SJSA1 (cell line): ENCODE data around the gene CEBPZOS. TPM values are rescaled to one million over a fixed set of nuclear protein-coding genes. Genes with fewer than 3 reads are reported as not detected.
"Not testable (repeated sequence)": the region's sequence is repeated elsewhere in the genome, so short reads cannot be mapped to it uniquely, and the experiment has no call there.

Source experiments
- DNase-seq, 2 experiments: peaks; one replicate each; pipeline ENCODE4 v3.0.0-alpha.2; 2015 to 2020; ENCODE audit warnings: low spot score in 2 of 2, low read depth in 1 of 2
- H3K27ac ChIP-seq: fragments of 250-450 bp; sonication (Bioruptor Pico); 2 replicates; pipeline ENCODE4 v1.5.1; 2020; ENCODE audit warnings: mild to moderate bottlenecking, moderate library complexity
- H3K27me3 ChIP-seq: fragments of 250-450 bp; sonication (Bioruptor Pico); replicated peaks from 2 replicates; pipeline ENCODE4 v1.5.1; 2020; ENCODE audit warnings: mild to moderate bottlenecking, moderate library complexity
- H3K36me3 ChIP-seq: fragments of 250-450 bp; sonication (Bioruptor Pico); 2 replicates; pipeline ENCODE4 v1.5.1; 2020; ENCODE audit warnings: mild to moderate bottlenecking
- H3K4me1 ChIP-seq: fragments of 250-450 bp; sonication (Bioruptor Pico); replicated peaks from 2 replicates; pipeline ENCODE4 v1.6.1; 2021; ENCODE audit warnings: mild to moderate bottlenecking
- H3K4me3 ChIP-seq: fragments of 250-450 bp; sonication (Bioruptor Pico); 2 replicates; pipeline ENCODE4 v1.5.1; 2020; ENCODE audit warnings: mild to moderate bottlenecking
- H3K9me3 ChIP-seq: fragments of 250-450 bp; sonication (Bioruptor Pico); replicated peaks from 2 replicates; pipeline ENCODE4 v1.5.1; 2020; ENCODE audit warnings: mild to moderate bottlenecking
- total RNA-seq: library from RNA; depleted of rRNA; stranded (reverse); fragments of >200 nt; shearing (Covaris generic); gene quantifications from 2 replicates; pipeline ENCODE4 v1.2.3, GENCODE V29; 2014

The CEBPZOS gene
- total RNA-seq, 1 experiment from 2014 or later: 30.8 TPM

DNA sequence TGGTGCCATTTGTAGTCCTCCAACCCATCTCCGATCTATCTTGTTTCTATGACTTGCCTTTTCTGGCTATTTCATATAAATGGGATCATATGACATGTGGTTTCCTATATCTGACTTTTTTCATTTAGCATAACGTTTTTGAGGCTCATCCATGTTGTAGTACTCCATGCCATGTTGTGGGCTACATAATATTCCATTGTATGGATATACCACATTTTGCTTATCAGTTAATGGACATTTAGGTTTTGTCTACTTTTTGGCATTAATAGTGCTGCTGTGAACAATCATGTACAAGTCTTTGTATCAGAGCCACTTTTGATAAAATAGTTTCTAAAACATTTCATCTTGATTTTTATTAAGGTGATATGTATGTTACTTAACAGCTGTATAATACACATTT, 7.4 kb downstream of the CEBPZOS start:
- H3K4me3 ChIP-seq: no peak overlapping the region
- DNase-seq: no peak
- peaks cover 29% of the 10 kb centered on the region for H3K4me1 ChIP-seq
- peaks cover 83% of the 10 kb centered on the region for H3K36me3 ChIP-seq
- peaks cover 3% of the 10 kb centered on the region; the same call in 1 of the 2 replicates for H3K9me3 ChIP-seq
- H3K27me3 ChIP-seq: no peaks in the 10 kb centered on the region
- H3K27ac ChIP-seq: no peak overlapping the region

DNA sequence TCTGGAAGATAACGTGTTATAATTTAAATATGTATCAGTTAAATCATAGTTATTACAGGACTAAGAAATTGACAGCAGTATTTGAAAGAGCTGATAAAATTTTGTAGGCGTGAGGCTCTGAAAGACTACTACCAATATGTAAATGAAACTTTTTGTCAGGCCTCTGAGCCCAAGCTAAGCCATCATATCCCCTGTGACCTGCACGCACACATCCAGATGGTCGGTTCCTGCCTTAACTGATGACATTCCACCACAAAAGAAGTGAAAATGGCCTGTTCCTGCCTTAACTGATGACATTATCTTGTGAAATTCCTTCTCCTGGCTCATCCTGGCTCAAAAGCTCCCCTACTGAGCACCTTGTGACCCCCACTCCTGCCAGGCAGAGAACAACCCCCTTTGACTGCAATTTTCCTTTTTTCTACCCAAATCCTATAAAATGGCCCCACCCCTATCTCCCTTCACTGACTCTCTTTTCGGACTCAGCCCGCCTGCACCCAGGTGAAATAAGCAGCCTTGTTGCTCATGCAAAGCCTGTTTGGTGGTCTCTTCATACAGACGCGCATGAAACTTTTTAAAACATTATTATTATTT, 8.9 kb downstream of the CEBPZOS start:
- H3K4me1 ChIP-seq: peaks cover 20% of the 10 kb centered on the region
- not testable (repeated sequence) for H3K27me3 ChIP-seq, H3K4me3 ChIP-seq, DNase-seq, H3K9me3 ChIP-seq, H3K27ac ChIP-seq
- H3K36me3 ChIP-seq: peaks cover 87% of the 10 kb centered on the region

DNA sequence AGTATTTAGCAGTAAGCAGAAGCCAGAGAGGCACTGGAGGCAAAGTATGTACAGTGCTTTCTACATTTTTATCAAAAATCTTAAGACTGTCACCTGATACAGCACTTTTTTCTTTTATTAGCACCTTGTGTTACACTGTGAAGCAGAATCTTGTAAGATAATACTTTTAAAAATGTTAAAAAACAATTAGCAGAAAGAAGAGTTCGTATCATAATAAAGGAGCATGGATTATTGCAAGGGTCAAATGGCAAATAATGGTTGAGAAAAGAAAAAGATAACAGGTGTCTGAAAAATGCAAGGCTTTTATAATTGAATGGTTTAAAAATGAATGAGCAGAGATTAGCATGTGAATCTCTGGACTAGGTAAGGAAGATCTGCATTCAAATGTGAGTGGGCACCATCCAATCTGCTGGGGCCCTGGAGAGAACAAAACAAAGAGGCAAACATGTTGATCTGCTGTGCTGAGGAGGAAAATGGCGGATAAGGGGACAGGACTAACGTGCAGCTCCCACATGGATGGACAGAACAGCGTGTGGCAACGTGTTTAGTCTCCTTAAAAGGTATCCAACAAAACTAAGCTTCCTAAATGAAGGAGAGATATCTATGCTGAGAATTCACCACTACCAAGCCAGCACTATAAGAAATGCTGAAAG, 9.5 kb downstream of the CEBPZOS start:
- no peak for DNase-seq
- no peaks in the 10 kb centered on the region for H3K27me3 ChIP-seq
- H3K4me1 ChIP-seq: peaks cover 14% of the 10 kb centered on the region
- no peak overlapping the region for H3K27ac ChIP-seq
- H3K4me3 ChIP-seq: no peak overlapping the region
- H3K9me3 ChIP-seq: peaks cover 3% of the 10 kb centered on the region; the same call in 1 of the 2 replicates
- H3K36me3 ChIP-seq: peaks cover 87% of the 10 kb centered on the region

DNA sequence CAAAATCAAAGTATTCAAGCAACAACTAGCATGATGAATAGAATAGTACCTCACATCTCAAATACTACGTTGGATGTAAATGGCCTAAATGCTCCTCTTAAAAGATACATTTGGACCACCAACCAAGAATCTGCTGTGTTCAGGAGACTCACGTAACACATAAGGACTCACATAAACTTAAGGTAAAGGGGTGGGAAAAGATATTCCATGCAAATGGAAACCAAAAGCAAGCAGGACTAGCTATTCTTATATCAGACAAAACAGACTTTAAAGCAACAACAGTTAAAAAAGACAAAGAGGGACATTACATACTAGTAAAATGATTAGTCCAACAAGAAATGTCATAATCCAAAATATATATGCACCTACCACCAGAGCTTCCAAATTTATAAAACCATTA, 10.5 kb downstream of the CEBPZOS start:
- not testable (repeated sequence) for H3K4me3 ChIP-seq, DNase-seq, H3K4me1 ChIP-seq, H3K27ac ChIP-seq, H3K9me3 ChIP-seq, H3K27me3 ChIP-seq
- peaks cover 92% of the 10 kb centered on the region for H3K36me3 ChIP-seq

DNA sequence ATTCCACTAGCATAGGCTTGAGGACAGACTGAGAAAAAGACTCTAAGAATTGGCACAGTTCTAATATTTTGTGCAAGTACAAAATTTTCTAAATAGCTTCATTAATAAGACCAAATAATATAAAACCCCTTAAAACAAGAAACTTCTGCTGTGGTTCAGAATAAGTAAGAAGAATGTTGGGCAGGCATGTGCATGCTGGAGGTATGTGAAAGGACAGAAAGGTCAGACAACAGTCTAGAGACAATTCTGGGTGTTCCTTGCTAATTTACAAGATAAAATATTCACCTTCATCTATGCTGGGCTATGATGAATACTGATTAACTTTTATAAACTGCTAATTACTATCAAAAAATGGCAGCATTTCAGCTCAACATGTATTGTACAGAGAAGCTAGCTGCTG, 14.9 kb downstream of the CEBPZOS start:
- H3K36me3 ChIP-seq: peaks cover 97% of the 10 kb centered on the region
- H3K27ac ChIP-seq: no peak overlapping the region
- H3K27me3 ChIP-seq: no peaks in the 10 kb centered on the region
- peaks cover 3% of the 10 kb centered on the region; the same call in 1 of the 2 replicates for H3K9me3 ChIP-seq
- no peak for DNase-seq
- H3K4me1 ChIP-seq: no peaks in the 10 kb centered on the region
- H3K4me3 ChIP-seq: no peak overlapping the region

DNA sequence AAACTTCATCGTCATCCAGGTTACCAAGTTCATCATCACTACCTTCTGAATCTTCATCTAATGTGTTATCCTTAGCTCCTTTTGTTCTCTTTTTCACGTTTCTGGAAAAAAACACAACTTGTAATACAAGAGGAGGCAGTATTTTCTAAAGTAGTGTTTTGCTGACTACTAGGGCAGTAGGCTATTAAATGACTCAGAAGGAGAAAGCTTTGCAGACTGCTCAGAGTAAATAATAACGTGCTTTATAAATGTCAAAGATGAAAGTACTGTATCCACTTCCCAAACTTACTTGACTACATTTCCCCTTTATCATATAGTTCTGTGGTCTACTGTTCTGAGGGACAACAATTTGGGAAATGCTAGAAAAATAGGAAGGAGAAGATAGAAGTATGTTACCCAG, 15.6 kb downstream of the CEBPZOS start:
- no peak overlapping the region for H3K4me3 ChIP-seq
- peaks cover 3% of the 10 kb centered on the region; the same call in 1 of the 2 replicates for H3K9me3 ChIP-seq
- no peaks in the 10 kb centered on the region for H3K27me3 ChIP-seq
- no peak overlapping the region for H3K27ac ChIP-seq
- DNase-seq: no peak
- no peaks in the 10 kb centered on the region for H3K4me1 ChIP-seq
- H3K36me3 ChIP-seq: peaks cover 97% of the 10 kb centered on the region

DNA sequence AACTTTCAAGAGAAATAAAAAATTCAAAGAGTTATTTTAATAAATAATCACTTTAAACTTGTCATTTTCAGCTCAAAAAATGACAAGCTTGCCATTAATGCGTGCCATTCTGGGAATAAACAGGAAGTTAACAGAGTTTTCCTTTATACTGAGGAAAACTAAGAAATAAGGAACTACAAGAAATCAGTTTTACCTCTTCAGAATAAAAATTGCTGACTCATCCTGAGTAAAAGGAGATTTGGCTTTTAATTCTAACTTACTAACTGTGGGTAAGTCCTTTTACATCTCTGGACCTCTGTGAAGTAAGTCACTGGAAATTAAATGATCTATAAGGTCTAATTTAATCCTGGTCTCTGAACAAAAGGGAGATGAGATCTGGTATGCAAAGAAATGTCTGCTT, 19.0 kb downstream of the CEBPZOS start:
- no peak overlapping the region for H3K27ac ChIP-seq
- H3K27me3 ChIP-seq: no peaks in the 10 kb centered on the region
- no peak for DNase-seq
- no peaks in the 10 kb centered on the region for H3K4me1 ChIP-seq
- H3K4me3 ChIP-seq: no peak overlapping the region
- no peaks in the 10 kb centered on the region for H3K9me3 ChIP-seq
- H3K36me3 ChIP-seq: peaks cover 86% of the 10 kb centered on the region

DNA sequence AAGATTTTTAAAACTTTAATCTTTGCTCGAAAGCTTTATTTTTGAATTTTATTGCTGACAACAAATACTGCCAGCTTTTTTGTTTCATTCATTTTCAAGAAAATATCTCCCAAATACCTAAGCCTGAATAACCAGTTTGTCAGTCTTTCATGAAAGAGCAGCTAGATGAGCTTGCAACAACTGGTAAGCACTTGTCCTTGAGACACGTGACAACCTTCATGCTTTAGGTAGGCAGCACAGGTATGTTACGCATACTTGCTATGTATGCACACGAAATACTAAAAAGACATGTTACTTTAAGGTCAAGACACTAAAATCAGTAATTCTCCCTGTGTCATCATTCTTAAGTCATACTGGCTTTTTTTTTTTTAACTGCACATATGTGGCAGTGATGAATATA, 22.8 kb downstream of the CEBPZOS start:
- Histone ChIP-seq H3K4me1 (no peaks in the 10 kb centered on the region), H3K4me3 (no peak overlapping the region), H3K27me3 (no peaks in the 10 kb centered on the region), H3K27ac (no peak overlapping the region), H3K36me3 (peaks cover 90% of the 10 kb centered on the region), H3K9me3 (no peaks in the 10 kb centered on the region)
- no peak for DNase-seq

DNA sequence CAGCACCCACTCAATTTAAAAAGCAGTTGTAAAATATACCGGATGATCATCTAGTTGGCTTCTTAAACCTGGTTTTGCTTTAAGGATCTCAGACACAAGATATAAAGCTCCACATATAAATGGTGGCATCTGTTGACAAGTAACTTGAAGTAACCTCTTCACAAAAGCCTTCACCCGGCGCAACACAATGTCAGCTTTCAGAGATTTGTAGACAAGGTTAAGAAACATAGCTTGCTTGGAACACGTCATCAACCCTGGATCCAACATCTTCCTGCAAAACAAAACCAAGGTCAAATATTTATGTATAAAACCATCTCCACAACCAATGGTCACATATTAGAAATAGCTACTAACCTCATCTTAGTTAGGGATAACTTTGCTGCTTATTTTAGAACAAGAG, 26.8 kb downstream of the CEBPZOS start:
- DNase-seq: no peak
- Histone ChIP-seq H3K36me3 (peaks cover 89% of the 10 kb centered on the region), H3K27me3 (no peaks in the 10 kb centered on the region), H3K4me3 (no peak overlapping the region), H3K9me3 (no peaks in the 10 kb centered on the region), H3K27ac (no peak overlapping the region), H3K4me1 (no peaks in the 10 kb centered on the region)

DNA sequence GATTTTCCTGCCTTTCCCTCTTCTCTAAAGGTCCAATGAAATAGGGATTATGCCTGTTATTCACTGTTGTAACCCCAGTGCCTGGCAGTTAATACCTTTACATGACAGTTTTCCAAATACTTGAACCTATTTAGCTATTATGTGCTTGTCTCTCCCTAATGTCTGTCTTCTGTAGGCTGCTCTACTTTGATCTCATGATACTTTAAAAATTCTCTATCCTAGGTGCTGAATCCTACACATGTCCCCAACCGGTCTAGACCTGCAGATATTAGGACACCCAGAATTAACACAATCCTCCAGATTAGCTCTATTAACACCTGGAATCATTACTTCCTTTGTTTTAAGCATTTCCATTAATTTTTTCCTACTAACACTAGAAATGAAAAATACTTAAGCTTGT, 27.8 kb downstream of the CEBPZOS start:
- no peak for DNase-seq
- H3K36me3 ChIP-seq: peaks cover 88% of the 10 kb centered on the region
- H3K4me3 ChIP-seq: no peak overlapping the region
- H3K27me3 ChIP-seq: no peaks in the 10 kb centered on the region
- no peaks in the 10 kb centered on the region for H3K4me1 ChIP-seq
- H3K9me3 ChIP-seq: no peaks in the 10 kb centered on the region
- no peak overlapping the region for H3K27ac ChIP-seq

DNA sequence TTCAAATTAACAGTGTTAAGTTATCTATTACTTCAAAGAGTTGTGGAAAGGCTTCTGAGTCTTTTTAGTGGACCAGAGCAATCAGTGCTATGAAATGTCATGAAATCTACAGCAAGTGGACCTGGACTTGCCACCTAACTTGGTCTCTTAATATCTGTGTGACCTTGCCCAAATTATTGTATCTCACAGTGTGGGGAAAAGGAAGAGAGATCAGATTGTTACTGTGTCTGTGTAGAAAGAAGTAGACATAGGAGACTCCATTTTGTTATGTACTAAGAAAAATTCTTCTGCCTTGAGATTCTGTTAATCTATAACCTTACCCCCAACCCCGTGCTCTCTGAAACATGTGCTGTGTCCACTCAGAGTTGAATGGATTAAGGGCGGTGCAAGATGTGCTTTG, 28.8 kb downstream of the CEBPZOS start:
- not testable (repeated sequence) for H3K4me3 ChIP-seq, H3K27me3 ChIP-seq, H3K27ac ChIP-seq, DNase-seq, H3K4me1 ChIP-seq, H3K9me3 ChIP-seq
- H3K36me3 ChIP-seq: peaks cover 83% of the 10 kb centered on the region

DNA sequence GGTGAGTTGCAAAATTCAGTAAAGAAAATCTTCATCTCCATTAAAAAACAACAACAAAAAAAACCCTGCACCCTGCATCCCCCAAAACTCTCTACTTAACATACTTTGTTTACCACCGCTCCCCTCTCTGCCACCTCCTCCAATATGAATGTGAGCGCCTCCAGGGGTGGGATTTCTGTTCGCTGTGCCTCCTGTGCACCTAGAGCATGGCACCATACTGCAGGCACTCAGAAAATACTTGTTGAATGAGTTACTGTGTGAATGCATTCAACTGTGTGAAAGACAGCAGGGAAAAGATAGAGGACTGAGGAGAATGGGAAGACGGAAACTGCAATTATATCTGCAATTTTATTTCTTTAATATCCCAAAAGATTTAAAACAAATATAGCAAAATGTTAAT, 30.6 kb downstream of the CEBPZOS start:
- peaks cover 75% of the 10 kb centered on the region for H3K36me3 ChIP-seq

DNA sequence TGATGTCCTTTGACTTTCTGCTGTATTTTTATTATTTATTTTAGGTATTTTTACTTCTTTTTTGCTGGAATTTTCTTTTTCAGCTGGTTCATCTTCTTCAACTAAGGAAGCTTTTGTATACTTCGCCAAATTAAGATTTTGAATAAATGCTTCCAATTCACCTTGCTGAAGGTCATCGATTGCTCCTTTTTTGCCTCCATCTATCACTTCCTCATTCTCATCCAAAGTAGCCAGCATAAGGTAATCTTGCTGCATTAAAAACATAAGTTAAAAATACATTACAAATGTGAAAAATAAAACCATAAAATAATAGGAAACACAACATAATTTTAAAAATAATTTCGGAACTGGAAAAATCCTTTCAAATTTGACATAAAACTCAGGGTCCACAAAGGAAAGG, 32.5 kb downstream of the CEBPZOS start:
- Histone ChIP-seq H3K9me3 (no peaks in the 10 kb centered on the region), H3K27me3 (no peaks in the 10 kb centered on the region), H3K27ac (no peak overlapping the region), H3K4me1 (peaks cover 13% of the 10 kb centered on the region; the same call in 1 of the 2 replicates), H3K4me3 (no peak overlapping the region), H3K36me3 (peaks cover 66% of the 10 kb centered on the region)
- DNase-seq: no peak

More for the DNA sequence above, 30.6 kb downstream of the CEBPZOS start:
- Histone ChIP-seq H3K27ac (no peak overlapping the region), H3K4me3 (no peak overlapping the region), H3K9me3 (no peaks in the 10 kb centered on the region), H3K4me1 (peaks cover 5% of the 10 kb centered on the region; the same call in 1 of the 2 replicates), H3K27me3 (no peaks in the 10 kb centered on the region)
- DNase-seq: no peak

DNA sequence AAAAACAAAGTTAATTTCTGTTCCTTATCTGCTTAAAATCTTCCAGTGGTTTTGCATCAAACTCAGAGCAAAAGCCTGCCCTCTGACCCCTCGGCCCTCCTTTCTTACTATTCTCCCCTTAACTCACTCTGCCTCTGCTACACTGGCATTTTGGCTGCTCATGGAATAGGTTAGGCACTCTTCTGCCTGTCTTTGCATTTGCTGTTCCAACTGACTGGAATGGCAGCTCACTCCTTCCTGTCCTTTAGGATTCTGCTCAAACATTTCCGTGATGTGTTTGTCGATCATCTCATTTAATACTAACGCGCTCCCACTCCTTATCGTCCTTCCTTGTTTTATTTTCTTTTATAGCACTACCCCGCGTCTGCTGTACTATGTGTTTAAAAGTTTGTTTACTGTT, 34.3 kb downstream of the CEBPZOS start:
- Histone ChIP-seq H3K36me3 (peaks cover 54% of the 10 kb centered on the region), H3K4me1 (peaks cover 13% of the 10 kb centered on the region; the same call in 1 of the 2 replicates), H3K4me3 (peak overlapping the region; percentile 83), H3K27ac (peak overlapping the region; percentile 67; the same call in 1 of the 2 replicates), H3K9me3 (no peaks in the 10 kb centered on the region), H3K27me3 (no peaks in the 10 kb centered on the region)
- peak in 1 of 2 experiments; percentile 9 for DNase-seq
